ENCODE results near the gene DMKN.
"Not testable (repeated sequence)": the region's sequence is repeated elsewhere in the genome, so short reads cannot be mapped to it uniquely, and the experiment has no call there.

Gene DMKN

DNA sequence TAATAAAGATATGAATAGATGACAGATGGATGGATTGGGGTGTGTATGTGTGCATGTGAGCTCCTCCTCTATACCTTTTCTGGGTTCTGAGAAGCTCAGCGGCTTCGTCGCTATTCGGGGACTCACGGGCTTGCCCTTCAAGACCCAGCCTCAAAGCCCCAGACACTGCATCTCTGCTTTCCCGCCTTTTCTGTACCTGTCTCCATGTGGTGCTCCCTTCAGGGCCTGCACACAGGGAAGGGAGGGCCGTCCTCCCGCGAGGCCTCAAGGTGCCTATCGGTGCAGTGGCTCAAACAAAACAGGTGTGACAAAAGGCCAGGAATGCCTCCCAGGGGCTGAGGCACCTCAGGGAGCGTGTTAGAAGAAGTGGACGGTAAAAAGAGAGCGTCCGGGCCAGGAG, 39.3 kb downstream of the DMKN start:
- TF ChIP-seq, protein P1, sequence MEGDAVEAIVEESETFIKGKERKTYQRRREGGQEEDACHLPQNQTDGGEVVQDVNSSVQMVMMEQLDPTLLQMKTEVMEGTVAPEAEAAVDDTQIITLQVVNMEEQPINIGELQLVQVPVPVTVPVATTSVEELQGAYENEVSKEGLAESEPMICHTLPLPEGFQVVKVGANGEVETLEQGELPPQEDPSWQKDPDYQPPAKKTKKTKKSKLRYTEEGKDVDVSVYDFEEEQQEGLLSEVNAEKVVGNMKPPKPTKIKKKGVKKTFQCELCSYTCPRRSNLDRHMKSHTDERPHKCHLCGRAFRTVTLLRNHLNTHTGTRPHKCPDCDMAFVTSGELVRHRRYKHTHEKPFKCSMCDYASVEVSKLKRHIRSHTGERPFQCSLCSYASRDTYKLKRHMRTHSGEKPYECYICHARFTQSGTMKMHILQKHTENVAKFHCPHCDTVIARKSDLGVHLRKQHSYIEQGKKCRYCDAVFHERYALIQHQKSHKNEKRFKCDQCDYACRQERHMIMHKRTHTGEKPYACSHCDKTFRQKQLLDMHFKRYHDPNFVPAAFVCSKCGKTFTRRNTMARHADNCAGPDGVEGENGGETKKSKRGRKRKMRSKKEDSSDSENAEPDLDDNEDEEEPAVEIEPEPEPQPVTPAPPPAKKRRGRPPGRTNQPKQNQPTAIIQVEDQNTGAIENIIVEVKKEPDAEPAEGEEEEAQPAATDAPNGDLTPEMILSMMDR (conservative IDR thresholded peaks at IDR 0.05; ENCODE audit: low read depth, low read length) = no peak
- DNase-seq (ENCODE audit: low read depth) = no peak
- H3K4me3 ChIP-seq (ENCODE audit: low read depth, low read length) = no peak overlapping the region

DNA sequence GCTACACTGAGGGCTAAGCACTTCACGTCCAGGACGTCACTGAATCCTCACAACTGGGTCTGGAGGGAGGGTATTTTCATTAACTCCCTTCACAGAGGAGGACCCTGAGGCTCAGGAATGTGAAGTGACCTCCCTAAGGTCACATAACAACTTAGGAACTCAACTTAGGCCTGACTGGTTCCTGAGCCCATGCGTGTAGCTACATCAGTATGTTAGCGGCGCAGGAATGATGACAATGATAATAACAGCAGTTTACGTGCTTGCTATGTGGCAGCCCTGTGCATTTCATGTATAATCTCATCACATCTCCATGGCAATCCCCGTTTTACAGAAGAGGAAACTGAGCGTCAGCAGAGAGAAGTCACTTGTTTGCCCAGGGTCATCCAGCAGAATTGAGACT, 41.5 kb downstream of the DMKN start:
- H3K4me3 ChIP-seq (ENCODE audit: low read depth, low read length) = no peak overlapping the region
- DNase-seq (ENCODE audit: low read depth) = no peak
- TF ChIP-seq, protein P1 (conservative IDR thresholded peaks at IDR 0.05; ENCODE audit: low read depth, low read length) = no peak

DNA sequence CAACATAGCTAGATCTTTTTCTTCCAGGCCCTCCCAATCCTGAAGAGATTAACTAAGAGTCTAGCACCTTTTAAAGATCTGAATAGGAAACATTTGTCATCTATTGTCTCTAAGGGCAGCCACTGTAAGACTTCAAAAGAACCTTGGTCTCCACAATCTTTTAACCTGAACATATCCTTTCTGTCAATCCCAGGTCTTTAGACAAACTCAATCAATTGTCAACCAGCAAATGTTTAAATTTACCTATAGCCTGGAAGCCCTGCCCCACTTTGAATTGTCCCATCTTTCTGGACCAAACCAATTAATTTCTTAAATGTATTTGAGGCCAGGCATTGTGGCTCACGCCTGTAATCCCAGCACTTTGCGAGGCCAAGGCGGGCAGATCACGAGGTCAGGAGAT, 42.4 kb downstream of the DMKN start:
- DNase-seq (ENCODE audit: low read depth) = not testable (repeated sequence)

GRCh38 chr19:35470128-35470527, 43.3 kb downstream of the DMKN start:
- no peak overlapping the region for H3K4me3 ChIP-seq (ENCODE audit: low read depth, low read length)
- no peak for DNase-seq (ENCODE audit: low read depth)
- TF ChIP-seq, protein P1 (conservative IDR thresholded peaks at IDR 0.05; ENCODE audit: low read depth, low read length) = no peak

More for the DNA sequence above, 42.4 kb downstream of the DMKN start:
- H3K4me3 ChIP-seq (ENCODE audit: low read depth, low read length) = not testable (repeated sequence)

GRCh38 chr19:35468637-35469036, 44.8 kb downstream of the DMKN start:
- DNase-seq (ENCODE audit: low read depth) = peak; percentile 71
- no peak overlapping the region for H3K4me3 ChIP-seq (ENCODE audit: low read depth, low read length)
- TF ChIP-seq, protein P1 (conservative IDR thresholded peaks at IDR 0.05; ENCODE audit: low read depth, low read length) = peak; percentile 82

GRCh38 chr19:35466259-35466658, 47.2 kb downstream of the DMKN start:
- no peak for DNase-seq (ENCODE audit: low read depth)
- TF ChIP-seq, protein P1 (conservative IDR thresholded peaks at IDR 0.05; ENCODE audit: low read depth, low read length) = no peak
- H3K4me3 ChIP-seq (ENCODE audit: low read depth, low read length) = no peak overlapping the region

GRCh38 chr19:35462956-35463355, 50.5 kb downstream of the DMKN start:
- not testable (repeated sequence) for DNase-seq (ENCODE audit: low read depth); H3K4me3 ChIP-seq (ENCODE audit: low read depth, low read length)

DNA sequence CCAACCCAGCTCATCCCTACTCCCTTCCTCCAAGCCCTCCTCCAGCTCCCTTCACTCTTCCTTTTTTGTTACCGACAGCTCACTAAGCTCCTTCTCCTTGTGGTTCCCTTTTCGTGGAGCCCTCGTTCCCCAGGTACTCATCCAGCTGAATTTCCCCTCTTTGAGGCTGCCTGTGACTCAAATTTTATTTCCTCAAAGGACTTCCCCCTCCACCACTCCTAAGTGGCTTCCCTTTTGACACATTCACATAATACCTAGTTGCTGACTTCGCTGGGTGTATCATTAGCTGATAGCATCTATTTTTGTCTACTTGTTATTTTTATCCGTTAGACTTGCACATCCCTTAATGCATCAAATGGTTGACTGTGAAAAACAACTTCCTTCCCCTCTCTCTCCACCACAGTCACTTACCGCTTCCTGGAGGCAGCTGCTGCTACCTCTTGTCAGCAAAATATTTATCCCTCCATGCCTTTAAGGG, 50.9 kb downstream of the DMKN start:
- no peak overlapping the region for H3K4me3 ChIP-seq (ENCODE audit: low read depth, low read length)

DNA sequence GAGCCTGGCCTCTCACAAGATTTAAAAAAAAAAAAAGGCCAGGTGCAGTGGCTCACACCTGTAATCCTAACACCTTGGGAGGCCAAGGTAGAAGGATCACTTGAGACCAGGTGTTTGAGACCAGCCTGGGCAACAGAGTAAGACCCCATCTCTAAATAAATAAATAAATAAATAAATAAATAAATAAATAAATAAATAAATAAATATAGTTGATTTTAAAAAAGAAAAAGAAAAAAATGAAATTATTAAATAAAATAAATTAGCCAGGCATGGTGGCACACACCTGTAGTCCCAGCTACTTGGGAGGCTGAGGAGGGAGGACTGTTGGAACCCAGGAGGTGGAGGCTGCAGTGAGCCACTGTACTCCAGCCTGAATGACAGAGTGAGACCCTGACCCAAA, 51.7 kb downstream of the DMKN start:
- H3K4me3 ChIP-seq (ENCODE audit: low read depth, low read length); DNase-seq (ENCODE audit: low read depth): not testable (repeated sequence)

More for the DNA sequence above, 50.9 kb downstream of the DMKN start:
- TF ChIP-seq, protein P1 (conservative IDR thresholded peaks at IDR 0.05; ENCODE audit: low read depth, low read length) = no peak
- DNase-seq (ENCODE audit: low read depth) = no peak

Measured in choroid plexus epithelial cell (primary cell).